Activated T-helper 1 cell treated with anti-CD3 and anti-CD28 coated beads, Interleukin-12 subunit alpha, Interleukin-12 subunit beta, Interleukin-2, Interleukin-4 antibody, amounts not matched to agents 30 ng/mL and 10 ng/mL and 1 ng/mL, durations not matched to agents 14 hours and 24 hours and 36 hours (primary cell): ENCODE results near the gene ITPR1. TPM values are rescaled to one million over a fixed set of nuclear protein-coding genes. Genes with fewer than 3 reads are reported as not detected.

Experiments used
- DNase-seq: peaks from one replicate; pipeline ENCODE4 v3.0.0; 2021; ENCODE audit warnings: low spot score
- H3K27ac Mint-ChIP-seq: one replicate; pipeline ENCODE4 v1.8.0; 2021; ENCODE audit warnings: mild to moderate bottlenecking, mixed read lengths
- H3K27me3 Mint-ChIP-seq: one replicate; pipeline ENCODE4 v1.8.0; 2022; ENCODE audit warnings: mild to moderate bottlenecking, moderate library complexity, mixed read lengths; ENCODE audit not compliant: insufficient read depth
- H3K36me3 Mint-ChIP-seq: one replicate; pipeline ENCODE4 v1.8.0; 2021; ENCODE audit warnings: low read depth, mixed read lengths
- H3K4me1 Mint-ChIP-seq: one replicate; pipeline ENCODE4 v1.8.0; 2021; ENCODE audit warnings: low read depth, mixed read lengths
- H3K4me3 Mint-ChIP-seq: one replicate; pipeline ENCODE4 v1.8.0; 2021; ENCODE audit warnings: mild to moderate bottlenecking, moderate library complexity, mixed read lengths
- H3K9me3 Mint-ChIP-seq: one replicate; pipeline ENCODE4 v1.8.0; 2021; ENCODE audit warnings: mixed read lengths
- intact Hi-C: fragments of 100-400 bp; cut with micrococcal nuclease; formaldehyde crosslinking; loops from one replicate; pipeline ENCODE4 v1.15.1; 2024
- total RNA-seq: library from RNA; stranded (reverse); gene quantifications from 2 replicates; pipeline ENCODE4 v1.2.3, GENCODE V29; 2022

The ITPR1 gene
- total RNA-seq, 1 donor from 2014 or later = 108 TPM

DNA sequence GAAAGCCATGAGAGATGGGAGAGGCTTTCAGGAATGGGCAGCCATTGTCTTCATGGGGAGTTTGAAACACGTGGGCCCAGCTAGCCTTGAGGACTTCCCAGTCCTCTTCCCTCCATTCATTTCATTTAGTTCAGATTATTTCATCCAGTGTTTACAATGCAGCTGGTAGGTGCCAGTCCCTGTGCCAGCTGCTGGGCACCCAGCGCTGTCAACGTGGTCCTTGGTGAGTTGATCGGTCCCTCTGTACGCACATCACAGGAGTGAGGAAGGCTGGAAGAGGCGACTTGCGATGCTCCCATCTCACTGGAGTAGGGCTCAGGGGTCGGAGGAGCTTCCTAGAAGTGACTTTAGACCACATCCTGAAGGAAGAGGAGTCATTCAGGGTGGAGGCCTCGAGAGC, 279.7 kb downstream of the ITPR1 start:
- peaks cover 8% of the 10 kb centered on the region for H3K9me3 Mint-ChIP-seq
- H3K36me3 Mint-ChIP-seq = peaks cover 65% of the 10 kb centered on the region
- DNase-seq = no peak
- H3K4me3 Mint-ChIP-seq = no peak overlapping the region
- H3K4me1 Mint-ChIP-seq = peaks cover 82% of the 10 kb centered on the region
- H3K27me3 Mint-ChIP-seq = no peaks in the 10 kb centered on the region
- peak overlapping the region; percentile 76 for H3K27ac Mint-ChIP-seq
- intact Hi-C loops = no loop called here

- no peak for DNase-seq
- H3K36me3 Mint-ChIP-seq = peaks cover 66% of the 10 kb centered on the region
- H3K4me1 Mint-ChIP-seq = peaks cover 89% of the 10 kb centered on the region
- peak overlapping the region; percentile 30 for H3K4me3 Mint-ChIP-seq
- peaks cover 8% of the 10 kb centered on the region for H3K9me3 Mint-ChIP-seq
- no peaks in the 10 kb centered on the region for H3K27me3 Mint-ChIP-seq
- H3K27ac Mint-ChIP-seq = peak overlapping the region; percentile 76
- intact Hi-C loops = no loop called here
Measured at GRCh38 chr3:4773583-4773982, 280.4 kb downstream of the ITPR1 start.

- Mint-ChIP-seq H3K36me3 (peaks cover 67% of the 10 kb centered on the region), H3K9me3 (peaks cover 8% of the 10 kb centered on the region), H3K4me3 (peak overlapping the region; percentile 30), H3K27me3 (no peaks in the 10 kb centered on the region), H3K27ac (peak overlapping the region; percentile 82), H3K4me1 (peaks cover 99% of the 10 kb centered on the region)
- intact Hi-C loops = no loop called here
- no peak for DNase-seq
Measured at GRCh38 chr3:4774531-4774930, 281.4 kb downstream of the ITPR1 start.

DNA sequence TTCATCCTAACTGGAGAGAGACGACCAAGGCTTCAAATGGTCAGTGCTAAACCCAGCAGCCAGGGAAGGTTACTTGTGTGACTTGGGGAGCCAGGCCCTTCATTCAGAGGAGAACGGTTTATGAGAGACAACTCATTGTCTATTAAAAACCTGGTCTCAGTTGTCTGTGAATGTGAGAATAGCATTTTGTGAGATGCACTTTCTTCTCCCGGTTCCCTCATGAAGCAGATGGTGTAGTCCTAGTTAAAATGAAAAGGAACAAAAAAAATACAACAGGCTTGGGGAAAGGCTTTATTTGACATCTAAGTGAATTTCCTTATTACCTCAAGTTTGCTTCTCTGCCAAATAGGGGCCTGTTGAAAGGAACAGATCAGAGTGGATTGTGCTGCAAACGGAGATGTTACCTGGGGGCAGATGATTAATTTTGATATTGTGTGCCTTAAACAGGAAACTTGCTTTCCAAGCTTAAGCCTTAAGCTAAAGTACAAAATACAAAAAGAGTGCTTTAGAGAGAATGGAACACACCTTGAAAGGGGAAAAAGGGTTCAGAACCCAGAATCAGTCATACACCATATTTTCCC, 283.3 kb downstream of the ITPR1 start:
- Mint-ChIP-seq H3K4me1 (peaks cover 87% of the 10 kb centered on the region), H3K4me3 (peak overlapping the region; percentile 21), H3K27me3 (no peaks in the 10 kb centered on the region), H3K27ac (peak overlapping the region; percentile 98), H3K36me3 (peaks cover 65% of the 10 kb centered on the region), H3K9me3 (peaks cover 8% of the 10 kb centered on the region)
- DNase-seq = no peak
- intact Hi-C loops = loop anchor here (1.0 to 5.0 kb wide), 4 partner anchors 22 to 279 kb away; no protein-coding TSS in a partner anchor

DNA sequence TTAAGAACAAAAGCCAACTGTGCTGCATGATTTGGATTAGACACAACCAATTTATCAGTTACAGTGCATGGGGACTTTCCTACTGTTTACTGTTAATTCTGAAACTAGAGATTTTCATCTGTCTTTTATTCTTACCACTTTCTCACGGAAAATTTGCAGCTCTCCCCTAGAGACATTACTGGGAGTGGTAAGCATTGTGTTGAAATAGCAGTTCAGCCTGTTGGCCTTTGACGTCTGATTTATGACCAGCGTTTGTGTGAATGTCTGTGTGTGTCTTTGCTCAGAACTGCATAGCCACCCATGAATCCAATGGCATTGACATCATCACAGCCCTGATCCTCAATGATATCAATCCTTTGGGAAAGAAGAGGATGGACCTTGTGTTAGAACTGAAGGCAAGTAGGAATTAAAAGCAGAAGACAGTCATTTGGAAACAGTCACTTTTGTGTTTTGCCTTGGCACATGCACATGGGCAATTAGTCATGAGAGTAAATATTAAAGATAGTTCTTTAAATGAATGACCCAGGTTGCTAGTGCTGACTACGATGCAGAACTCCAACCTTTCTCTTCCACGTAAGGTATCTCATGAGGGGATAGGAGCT, 283.9 kb downstream of the ITPR1 start:
- intact Hi-C loops = loop anchor here (1.0 to 5.0 kb wide), 14 partner anchors 23 to 420 kb away; no protein-coding TSS in a partner anchor
- Mint-ChIP-seq H3K27me3 (no peaks in the 10 kb centered on the region), H3K27ac (peak overlapping the region; percentile 98), H3K36me3 (peaks cover 65% of the 10 kb centered on the region), H3K4me1 (peaks cover 82% of the 10 kb centered on the region), H3K9me3 (peaks cover 8% of the 10 kb centered on the region), H3K4me3 (peak overlapping the region; percentile 73)
- peak; percentile 32 for DNase-seq

DNA sequence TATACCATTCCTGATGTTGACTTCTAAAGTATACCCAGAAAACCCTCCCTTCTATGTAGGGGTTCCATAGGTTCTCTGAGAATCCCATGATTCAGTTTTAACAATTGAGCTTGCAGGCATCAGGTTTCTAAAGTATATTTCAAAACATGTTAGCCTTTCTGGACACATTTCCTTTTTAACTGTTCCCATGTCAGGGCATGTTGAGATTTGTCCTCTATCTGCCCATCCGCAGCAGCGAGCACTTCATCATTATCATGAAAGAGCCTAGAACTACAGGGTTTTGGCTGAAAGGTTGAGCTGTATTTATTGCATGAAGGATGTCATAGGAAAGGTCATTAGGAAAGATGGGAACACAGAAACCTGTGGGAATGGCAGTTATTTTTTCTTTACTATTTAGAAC, 285.0 kb downstream of the ITPR1 start:
- intact Hi-C loops = loop anchor here (5.0 kb wide), 1 partner anchor 281 kb away; no protein-coding TSS in a partner anchor
- Mint-ChIP-seq H3K27ac (peak overlapping the region; percentile 98), H3K4me3 (no peak overlapping the region), H3K4me1 (peaks cover 71% of the 10 kb centered on the region), H3K9me3 (peaks cover 8% of the 10 kb centered on the region), H3K27me3 (no peaks in the 10 kb centered on the region), H3K36me3 (peaks cover 68% of the 10 kb centered on the region)
- no peak for DNase-seq

GRCh38 chr3:4778740-4779139, 285.6 kb downstream of the ITPR1 start:
- no peak for DNase-seq
- peaks cover 8% of the 10 kb centered on the region for H3K9me3 Mint-ChIP-seq
- peak overlapping the region; percentile 19 for H3K4me3 Mint-ChIP-seq
- H3K4me1 Mint-ChIP-seq = peaks cover 67% of the 10 kb centered on the region
- intact Hi-C loops = loop anchor here (5.0 kb wide), 1 partner anchor 281 kb away; no protein-coding TSS in a partner anchor
- peak overlapping the region; percentile 92 for H3K27ac Mint-ChIP-seq
- H3K27me3 Mint-ChIP-seq = no peaks in the 10 kb centered on the region
- peaks cover 68% of the 10 kb centered on the region for H3K36me3 Mint-ChIP-seq

DNA sequence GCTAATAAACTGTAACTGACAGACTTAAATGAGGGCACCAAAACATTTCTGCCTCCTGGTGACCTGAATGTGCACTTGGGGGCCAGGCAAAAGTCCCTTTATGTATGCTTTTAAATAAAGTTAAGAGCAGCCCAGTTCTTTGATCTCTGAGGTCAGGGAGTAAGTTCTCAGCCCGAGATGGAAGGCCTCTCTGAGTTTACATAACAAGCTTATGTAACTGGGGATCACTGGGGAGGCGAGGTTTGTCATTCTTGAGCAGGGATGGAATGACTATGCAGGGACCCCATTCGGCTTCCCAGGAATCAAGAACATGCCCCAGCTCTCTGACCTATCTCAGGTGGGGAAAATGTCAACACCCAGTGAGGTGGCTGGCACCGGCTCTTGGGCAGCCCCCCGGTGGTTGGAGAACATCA, 287.4 kb downstream of the ITPR1 start:
- H3K4me3 Mint-ChIP-seq = no peak overlapping the region
- H3K9me3 Mint-ChIP-seq = no peaks in the 10 kb centered on the region
- peak overlapping the region; percentile 19 for H3K27ac Mint-ChIP-seq
- DNase-seq = no peak
- no peaks in the 10 kb centered on the region for H3K27me3 Mint-ChIP-seq
- peaks cover 68% of the 10 kb centered on the region for H3K36me3 Mint-ChIP-seq
- intact Hi-C loops = no loop called here
- peaks cover 61% of the 10 kb centered on the region for H3K4me1 Mint-ChIP-seq

- DNase-seq = no peak
- H3K9me3 Mint-ChIP-seq = no peaks in the 10 kb centered on the region
- peaks cover 72% of the 10 kb centered on the region for H3K36me3 Mint-ChIP-seq
- no peaks in the 10 kb centered on the region for H3K27me3 Mint-ChIP-seq
- peaks cover 51% of the 10 kb centered on the region for H3K4me1 Mint-ChIP-seq
- no peak overlapping the region for H3K27ac Mint-ChIP-seq
- H3K4me3 Mint-ChIP-seq = no peak overlapping the region
- intact Hi-C loops = no loop called here
Measured at GRCh38 chr3:4782095-4782494, 288.9 kb downstream of the ITPR1 start.

GRCh38 chr3:4785551-4785950, 292.4 kb downstream of the ITPR1 start:
- intact Hi-C loops = no loop called here
- Mint-ChIP-seq H3K27me3 (no peaks in the 10 kb centered on the region), H3K4me1 (peaks cover 34% of the 10 kb centered on the region), H3K27ac (no peak overlapping the region), H3K9me3 (no peaks in the 10 kb centered on the region), H3K36me3 (peaks cover 69% of the 10 kb centered on the region), H3K4me3 (no peak overlapping the region)
- DNase-seq = no peak

DNA sequence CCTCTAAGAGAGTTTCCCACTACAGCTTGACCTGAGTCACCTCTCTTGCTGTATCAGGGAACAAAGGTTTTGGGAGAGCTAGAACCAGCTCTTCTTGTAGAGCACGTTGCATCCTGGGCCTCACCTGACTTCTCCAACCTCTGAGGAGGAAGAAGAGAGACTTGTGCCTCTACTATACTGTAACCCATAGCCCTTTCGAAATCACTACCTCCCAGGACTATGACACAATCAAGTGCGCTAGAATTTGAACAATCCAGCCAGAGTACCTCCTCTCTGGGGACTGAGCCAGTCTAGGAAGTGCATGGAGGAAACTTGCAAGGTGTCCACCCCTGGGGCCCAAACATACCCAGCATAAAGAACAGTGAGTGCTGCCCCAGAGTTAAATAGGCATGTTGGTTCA, 293.3 kb downstream of the ITPR1 start:
- intact Hi-C loops = no loop called here
- Mint-ChIP-seq H3K4me3 (no peak overlapping the region), H3K4me1 (peaks cover 34% of the 10 kb centered on the region), H3K9me3 (no peaks in the 10 kb centered on the region), H3K27ac (no peak overlapping the region), H3K27me3 (no peaks in the 10 kb centered on the region), H3K36me3 (peaks cover 70% of the 10 kb centered on the region)
- DNase-seq = no peak

GRCh38 chr3:4791358-4791757, 298.2 kb downstream of the ITPR1 start:
- H3K4me1 Mint-ChIP-seq = peaks cover 14% of the 10 kb centered on the region
- H3K4me3 Mint-ChIP-seq = no peak overlapping the region
- peaks cover 64% of the 10 kb centered on the region for H3K36me3 Mint-ChIP-seq
- no peak for DNase-seq
- no peaks in the 10 kb centered on the region for H3K27me3 Mint-ChIP-seq
- H3K27ac Mint-ChIP-seq = no peak overlapping the region
- H3K9me3 Mint-ChIP-seq = no peaks in the 10 kb centered on the region
- intact Hi-C loops = no loop called here

DNA sequence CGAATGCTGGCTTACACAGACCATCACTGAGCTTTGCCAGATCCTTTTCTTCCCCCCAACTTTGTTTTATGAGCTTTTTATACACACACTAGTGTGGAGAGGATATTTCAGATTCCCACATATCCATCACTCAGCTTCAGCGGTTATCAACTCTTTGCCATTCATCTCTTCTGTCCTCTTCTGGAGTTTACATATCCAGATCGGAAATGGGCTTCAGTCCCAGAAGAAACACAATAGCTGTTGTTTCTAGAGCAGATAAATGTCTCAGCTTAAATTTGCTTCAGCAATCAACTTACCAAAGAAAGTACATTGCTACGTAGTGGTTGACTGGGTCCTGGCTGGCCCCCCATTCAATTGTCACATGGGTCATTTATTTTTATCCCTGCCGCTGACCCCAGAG, 300.2 kb downstream of the ITPR1 start:
- H3K4me3 Mint-ChIP-seq = no peak overlapping the region
- intact Hi-C loops = no loop called here
- peaks cover 11% of the 10 kb centered on the region for H3K4me1 Mint-ChIP-seq
- peaks cover 71% of the 10 kb centered on the region for H3K36me3 Mint-ChIP-seq
- no peak for DNase-seq
- H3K27me3 Mint-ChIP-seq = no peaks in the 10 kb centered on the region
- no peaks in the 10 kb centered on the region for H3K9me3 Mint-ChIP-seq
- no peak overlapping the region for H3K27ac Mint-ChIP-seq
